C4-2B (cell line): ENCODE data around the gene ZNF232.
"Not testable (repeated sequence)": the region's sequence is repeated elsewhere in the genome, so short reads cannot be mapped to it uniquely, and the experiment has no call there.

ENCODE experiments used
- H3K27ac ChIP-seq: fragments of 450-650 bp; 2 replicates; pipeline ENCODE4 v1.5.1; 2017
- ZFX ChIP-seq: fragments of 450-650 bp; IDR thresholded peaks from 2 replicates; pipeline ENCODE4 v1.6.1; 2017
- TF ChIP-seq, protein P1 (sequence below): fragments of 450-650 bp; conservative IDR thresholded peaks from 2 replicates; pipeline ENCODE4 v1.5.1; 2017; ENCODE audit warnings: mild to moderate bottlenecking

Gene ZNF232

DNA sequence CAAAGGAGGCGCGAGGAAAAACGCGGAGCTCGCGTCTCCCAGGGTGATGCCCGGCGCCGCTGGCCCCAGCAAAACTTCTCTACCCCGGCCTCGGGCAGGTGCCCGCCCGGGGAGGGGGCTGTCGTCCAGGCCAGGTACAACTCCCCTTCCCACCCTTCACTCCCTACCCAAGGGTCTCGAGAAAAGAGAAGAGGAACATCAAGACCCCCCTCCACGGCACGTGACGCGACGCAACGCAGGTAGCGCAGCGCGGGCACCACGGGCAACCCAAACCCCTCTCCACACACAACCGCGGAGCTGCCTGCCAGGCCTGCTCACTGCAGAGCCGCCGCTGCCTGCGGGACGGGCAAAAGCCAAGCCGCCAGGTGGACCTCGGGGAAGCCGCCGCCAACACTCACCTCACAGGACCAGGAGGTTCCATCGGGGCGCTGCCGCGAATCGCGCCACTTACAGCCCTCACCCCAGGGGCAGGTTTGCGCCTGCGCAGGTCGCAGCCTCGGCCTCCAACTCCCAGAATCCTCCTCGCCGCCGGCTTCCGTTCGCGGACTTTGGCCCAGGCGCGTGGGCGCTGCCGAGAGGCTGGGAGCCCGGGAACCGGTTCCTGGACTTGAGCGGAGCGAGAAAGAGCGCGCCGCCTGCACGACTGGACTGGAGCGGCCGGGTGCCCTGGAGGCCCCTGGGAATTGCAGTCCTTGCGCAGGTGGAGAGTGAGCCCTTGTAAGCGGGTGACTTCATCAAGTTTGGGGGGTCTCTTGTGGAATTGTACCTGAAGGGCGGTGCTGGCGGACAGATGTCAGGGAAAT, at the start of gene ZNF232:
TSS of gene ZNF232 (minus strand) at position 477 of the 803 bp plus-strand sequence. CDS start at position 421, 56 bp downstream.
- peak within 1 kb of the TSS; percentile 83 for H3K27ac ChIP-seq
- peak; percentile 32; the same call in 1 of the 2 replicates for TF ChIP-seq ZFX
- TF ChIP-seq, protein P1, sequence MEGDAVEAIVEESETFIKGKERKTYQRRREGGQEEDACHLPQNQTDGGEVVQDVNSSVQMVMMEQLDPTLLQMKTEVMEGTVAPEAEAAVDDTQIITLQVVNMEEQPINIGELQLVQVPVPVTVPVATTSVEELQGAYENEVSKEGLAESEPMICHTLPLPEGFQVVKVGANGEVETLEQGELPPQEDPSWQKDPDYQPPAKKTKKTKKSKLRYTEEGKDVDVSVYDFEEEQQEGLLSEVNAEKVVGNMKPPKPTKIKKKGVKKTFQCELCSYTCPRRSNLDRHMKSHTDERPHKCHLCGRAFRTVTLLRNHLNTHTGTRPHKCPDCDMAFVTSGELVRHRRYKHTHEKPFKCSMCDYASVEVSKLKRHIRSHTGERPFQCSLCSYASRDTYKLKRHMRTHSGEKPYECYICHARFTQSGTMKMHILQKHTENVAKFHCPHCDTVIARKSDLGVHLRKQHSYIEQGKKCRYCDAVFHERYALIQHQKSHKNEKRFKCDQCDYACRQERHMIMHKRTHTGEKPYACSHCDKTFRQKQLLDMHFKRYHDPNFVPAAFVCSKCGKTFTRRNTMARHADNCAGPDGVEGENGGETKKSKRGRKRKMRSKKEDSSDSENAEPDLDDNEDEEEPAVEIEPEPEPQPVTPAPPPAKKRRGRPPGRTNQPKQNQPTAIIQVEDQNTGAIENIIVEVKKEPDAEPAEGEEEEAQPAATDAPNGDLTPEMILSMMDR, result no peak

DNA sequence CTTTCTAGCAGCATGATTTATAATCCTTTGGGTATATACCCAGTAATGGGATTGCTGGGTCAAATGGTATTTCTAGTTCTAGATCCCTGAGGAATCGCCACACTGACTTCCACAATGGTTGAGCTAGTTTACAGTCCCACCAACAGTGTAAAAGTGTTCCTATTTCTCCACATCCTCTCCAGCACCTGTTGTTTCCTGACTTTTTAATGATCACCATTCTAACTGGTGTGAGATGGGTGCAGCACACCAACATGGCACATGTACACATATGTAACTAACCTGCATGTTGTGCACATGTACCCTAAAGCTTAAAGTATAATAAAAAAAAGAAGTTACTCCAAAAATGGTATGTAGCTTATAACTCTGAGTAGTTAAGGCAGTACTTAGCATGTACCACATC, 49.0 kb upstream of the ZNF232 start:
- H3K27ac ChIP-seq, result not testable (repeated sequence)

DNA sequence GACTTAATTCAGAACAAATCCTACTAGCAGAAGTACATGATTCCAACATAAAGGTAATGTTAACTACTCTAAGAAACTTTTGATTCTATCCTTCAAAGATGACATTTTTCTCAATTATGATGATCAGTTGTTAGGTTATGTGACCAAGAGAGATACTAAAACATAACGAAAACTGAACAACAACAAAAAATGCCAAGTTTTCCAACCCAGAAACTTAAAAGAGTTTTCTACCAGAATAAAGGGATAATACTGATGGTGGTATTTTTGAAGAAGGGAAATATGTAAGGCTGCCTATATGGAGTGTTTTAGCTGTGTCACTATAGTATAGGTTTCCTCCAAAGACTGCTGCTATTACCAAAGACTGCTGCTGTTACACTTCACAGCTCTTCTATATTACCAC, 34.4 kb upstream of the ZNF232 start:
- H3K27ac ChIP-seq, result not testable (repeated sequence)

DNA sequence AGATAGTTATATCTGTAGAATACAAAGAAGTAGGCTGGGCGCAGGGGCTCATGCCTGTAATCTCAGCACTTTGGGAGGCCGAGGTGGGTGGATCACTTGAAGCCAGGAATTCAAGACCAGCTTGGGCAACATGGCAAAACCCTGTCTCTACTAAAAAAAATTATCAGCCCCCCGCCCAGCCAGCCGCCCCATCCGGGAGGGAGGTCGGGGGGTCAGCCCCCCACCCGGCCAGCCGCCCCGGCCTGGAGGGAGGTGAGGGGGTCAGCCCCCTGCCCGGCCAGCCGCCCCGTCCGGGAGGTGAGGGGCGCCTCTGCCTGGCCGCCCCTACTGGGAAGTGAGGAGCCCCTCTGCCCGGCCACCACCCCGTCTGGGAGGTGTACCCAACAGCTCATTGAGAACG, 31.2 kb upstream of the ZNF232 start:
- not testable (repeated sequence) for H3K27ac ChIP-seq

DNA sequence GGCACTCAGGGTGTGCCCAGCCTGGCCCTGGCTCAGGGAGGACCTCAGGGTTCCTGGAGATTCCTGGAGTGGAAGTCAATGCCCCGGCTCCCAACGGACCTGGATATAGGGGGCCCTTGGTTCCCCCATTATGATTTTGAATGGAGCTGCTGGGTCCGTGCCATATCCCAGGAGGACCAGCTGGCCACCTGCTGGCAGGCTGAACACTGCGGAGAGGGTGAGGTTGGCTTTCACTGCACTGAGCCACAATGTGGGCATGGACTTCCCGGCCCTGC, 27.7 kb upstream of the ZNF232 start:
- TF ChIP-seq ZFX, result no peak
- TF ChIP-seq, protein P1, result no peak
- no peak overlapping the region for H3K27ac ChIP-seq

DNA sequence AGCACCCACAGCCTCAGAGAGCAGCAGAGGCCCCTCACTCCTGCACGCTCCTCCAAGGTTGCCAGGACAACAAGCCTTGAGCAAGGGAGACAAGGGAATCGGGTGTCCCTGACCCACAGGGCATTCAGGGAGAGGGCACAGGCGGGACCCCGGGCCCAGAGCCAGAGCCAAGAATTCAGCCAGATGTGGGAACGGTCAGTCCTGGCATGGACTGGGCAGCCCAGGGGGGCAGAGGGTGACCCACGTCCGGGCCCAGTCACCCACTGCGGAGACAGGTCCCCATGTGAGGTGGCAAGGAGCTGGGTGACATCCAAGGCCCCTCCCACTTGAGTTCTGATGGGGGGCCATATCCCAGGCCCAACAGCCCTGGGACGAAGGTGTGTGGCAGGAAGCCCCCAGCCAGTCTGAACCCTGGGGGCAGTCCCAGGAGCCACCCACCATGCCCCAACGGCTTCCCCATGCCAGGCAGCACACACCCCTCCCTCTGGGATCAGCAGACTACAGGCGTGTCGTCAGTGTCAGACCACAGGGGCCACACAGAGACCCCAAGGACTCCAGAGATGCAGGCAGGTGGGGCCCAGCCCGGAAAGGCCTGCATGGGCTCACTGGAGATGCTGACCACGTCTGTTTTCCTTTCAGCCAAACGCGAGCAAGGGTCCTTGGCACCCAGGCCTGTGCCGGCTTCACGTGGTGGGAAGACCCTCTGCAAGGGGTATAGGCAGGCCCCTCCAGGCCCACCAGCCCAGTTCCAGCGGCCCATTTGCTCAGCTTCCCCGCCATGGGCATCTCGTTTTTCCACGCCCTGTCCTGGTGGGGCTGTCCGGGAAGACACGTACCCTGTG, 27.2 kb upstream of the ZNF232 start:
- no peak overlapping the region for H3K27ac ChIP-seq
- TF ChIP-seq, protein P1, result no peak
- TF ChIP-seq ZFX, result no peak

DNA sequence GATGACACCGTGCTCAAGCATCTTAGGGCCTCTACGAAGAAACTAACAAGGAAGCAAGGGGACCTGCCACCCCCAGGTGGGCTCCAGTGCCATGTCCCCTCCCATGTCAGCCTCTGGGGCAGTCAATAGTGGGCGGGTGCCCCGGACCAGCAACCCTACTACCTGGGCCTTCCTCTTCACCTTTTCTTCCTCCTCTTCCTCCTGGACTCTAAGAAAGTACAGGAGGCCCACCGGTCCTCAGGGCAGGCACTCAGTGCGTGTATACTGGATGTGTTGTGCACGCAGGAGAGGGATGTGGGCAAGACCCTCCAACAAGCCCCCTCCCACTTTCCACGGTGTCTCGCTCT, 26.5 kb upstream of the ZNF232 start:
- H3K27ac ChIP-seq, result not testable (repeated sequence)

DNA sequence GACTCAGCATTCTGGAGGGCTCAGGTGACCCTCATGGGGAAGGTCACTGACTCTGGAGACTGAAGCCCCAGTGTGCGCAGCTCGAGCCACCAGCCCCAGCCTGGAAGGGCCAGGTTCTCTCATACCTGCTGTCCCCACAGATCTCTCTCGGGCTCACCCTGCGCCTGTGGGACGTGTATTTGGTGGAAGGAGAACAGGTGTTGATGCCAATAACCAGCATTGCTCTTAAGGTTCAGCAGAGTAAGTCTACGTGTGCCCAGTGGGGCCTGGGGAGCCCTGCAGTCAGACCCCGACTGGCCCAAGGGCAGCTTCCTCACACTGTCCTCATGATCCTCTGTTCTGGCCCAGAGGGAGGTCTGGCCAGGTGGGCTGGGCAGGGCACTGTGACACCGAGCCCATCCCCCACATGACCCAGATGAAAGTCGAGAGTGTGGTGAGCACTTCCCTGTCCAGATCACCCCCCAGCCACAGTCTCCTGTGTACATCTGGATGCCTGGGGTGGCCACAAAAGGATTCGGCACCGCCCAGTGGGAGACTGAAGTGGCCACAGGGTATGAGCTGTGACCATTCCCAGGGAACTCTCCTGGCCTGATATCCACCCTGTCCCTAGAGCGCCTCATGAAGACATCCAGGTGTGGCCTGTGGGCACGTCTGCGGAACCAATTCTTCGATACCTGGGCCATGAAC, 26.0 kb upstream of the ZNF232 start:
- H3K27ac ChIP-seq, result not testable (repeated sequence)

DNA sequence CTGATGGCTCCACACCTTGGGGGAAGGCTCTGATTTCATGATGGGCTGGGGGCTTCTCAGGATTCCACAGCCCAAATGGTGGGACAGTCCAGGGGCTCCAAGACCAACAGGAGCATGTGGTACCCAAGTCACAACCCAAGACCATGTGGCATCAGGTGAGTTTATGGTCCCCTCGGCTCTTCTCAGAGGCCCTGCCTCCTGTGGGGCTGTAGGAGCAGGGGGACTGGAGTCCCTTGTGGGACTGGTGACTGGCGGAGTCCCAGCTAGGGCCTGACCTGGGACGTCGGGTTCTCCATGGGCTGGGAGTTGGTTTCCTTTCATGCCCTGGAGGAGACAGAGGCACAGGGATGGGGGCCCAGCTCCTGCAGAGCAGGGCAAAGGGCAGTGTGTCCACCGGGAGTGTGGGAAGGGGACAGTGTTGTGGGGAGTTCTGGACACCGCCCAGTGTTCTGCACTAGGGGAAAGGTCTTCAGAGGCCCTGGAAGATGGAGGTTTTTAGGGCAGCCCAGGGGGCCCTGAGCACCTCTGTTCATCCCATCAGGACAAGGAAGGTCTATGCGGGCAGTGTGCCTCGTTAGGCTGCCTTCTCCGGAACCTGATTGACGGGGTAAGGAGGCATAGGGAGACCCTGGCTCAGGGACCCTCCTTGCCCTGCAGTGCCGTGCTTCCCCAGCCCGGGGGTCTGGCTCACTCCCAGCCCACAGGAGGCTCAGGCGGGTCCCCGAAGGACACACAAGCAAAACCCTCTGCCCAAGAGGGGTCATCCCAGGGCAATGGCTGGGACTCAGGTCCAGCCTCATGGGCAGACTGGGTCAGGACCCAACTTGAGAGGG, 25.1 kb upstream of the ZNF232 start:
- H3K27ac ChIP-seq, result not testable (repeated sequence)

DNA sequence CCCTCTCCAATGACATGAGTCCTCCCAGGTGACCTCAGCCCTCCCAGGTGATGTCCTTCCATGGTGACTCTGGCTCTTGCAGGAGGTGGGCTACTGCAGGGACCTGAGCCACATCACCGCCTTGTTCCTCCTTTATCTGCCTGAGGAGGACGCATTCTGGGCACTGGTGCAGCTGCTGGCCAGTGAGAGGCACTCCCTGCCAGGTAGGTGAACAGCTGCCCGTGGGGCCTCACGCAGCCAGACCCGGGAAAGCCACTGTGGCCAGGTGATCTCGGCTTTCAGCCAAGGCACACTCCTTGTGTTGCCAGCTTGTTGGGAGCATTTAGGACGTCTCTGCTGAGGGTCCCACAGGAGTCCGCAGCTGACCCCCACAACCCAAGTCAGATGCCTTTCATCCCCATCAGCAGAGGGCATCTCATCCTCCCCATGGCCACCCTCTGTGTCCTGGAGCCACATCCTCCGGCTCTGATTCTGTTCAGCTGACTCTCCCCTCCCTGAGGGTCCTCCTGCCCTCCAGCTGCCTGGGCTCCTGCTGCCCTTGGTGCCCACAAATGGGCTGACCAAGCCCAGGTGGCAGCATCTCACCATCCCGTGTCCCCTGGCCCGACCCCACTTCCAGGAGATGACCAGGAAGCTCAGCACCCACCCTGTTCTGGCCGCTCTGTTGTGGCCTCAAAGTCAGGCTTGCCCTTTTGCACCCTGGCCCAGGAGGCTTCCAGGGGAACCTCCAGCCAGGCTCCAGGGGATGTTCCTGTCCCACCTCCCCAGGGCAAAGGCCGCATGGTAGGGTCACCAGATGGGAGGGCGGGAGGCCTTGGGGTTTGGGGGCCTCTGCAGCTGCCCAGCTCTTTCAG, 24.3 kb upstream of the ZNF232 start:
- H3K27ac ChIP-seq, result no peak overlapping the region
- no peak for TF ChIP-seq ZFX
- TF ChIP-seq, protein P1, result no peak

DNA sequence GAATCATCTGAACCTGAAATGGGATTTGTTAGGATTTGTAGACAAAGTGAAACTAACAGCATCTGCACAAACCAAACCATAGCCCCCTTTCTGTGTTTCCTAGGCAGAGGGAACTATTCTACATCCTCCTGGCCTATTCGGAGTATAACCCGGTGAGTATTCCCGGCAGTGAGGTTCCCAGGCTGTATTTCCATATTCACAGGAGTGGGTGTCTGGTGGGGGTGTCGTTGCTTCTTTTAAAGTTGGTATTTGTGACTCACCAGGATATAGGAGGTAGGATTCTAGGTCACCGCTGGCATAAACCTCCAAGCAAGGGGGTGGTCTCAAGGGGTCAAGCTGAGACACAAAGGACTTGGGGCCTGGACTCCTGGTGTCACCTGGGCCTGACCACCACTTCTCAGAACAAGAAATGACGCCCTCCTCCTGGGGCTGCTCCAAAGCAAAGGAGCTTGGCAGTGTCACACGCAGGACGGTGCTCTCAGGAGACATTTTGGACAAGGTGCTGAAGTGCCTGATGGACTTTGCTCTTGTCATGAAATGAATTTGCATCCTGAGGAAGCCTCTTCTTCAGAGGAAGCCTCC, 23.5 kb upstream of the ZNF232 start:
- not testable (repeated sequence) for H3K27ac ChIP-seq

DNA sequence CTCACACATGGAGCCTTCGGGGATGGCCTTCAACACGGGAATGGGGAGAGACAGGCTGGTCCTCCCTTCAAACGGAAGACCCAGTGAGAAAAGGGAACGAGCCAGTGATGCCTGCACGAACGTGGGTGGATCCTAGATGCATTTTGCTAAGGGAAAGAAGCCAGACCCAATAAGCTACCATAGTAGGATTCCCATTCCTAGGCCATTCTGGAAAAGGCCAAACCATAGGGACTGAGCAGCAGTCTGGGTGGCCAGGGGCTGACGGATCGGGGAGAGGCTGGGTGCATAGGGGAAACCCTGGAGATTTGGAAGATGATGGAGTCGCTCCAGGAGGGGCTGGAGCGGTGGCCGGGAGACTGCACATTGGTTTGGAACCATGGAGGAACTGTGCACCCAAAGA, 22.9 kb upstream of the ZNF232 start:
- not testable (repeated sequence) for H3K27ac ChIP-seq

DNA sequence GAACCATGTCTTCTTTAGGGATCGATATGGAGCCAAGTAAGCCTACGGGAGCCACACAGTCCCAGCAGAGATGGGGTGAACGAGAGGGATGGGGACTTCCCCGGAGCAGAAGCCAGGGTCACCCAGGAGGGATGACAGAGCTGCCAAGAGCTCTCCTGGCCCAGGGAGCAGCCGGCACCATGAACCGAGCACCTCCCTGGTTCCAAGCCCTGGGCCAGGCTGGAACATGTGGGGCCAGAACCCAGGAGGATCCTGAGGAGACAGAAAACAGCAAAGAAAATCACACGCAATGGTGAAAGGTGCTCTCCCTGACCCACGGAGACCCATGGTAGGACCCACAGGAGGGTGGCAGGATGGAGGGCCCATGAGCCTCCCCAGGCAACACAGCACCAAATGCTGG, 22.3 kb upstream of the ZNF232 start:
- H3K27ac ChIP-seq, result not testable (repeated sequence)
